HG03060 (cell line): Measurements from ENCODE around the gene PMVK.
"Not testable (repeated sequence)": the region's sequence is repeated elsewhere in the genome, so short reads cannot be mapped to it uniquely, and the experiment has no call there.

Experiments
- ATAC-seq: cut with Tn5 transposase; IDR thresholded peaks from one replicate; pipeline ENCODE4 v1.9.1; 2021; ENCODE audit warnings: low read depth, moderate number of reproducible peaks; ENCODE audit not compliant: unreplicated experiment

Gene PMVK

GRCh38 chr1:154926201-154926600 lies 10.3 kb downstream of the PMVK start:
- ATAC-seq: no peak

- no peak for ATAC-seq
Measured at GRCh38 chr1:154925335-154926170, 11.0 kb downstream of the PMVK start.

GRCh38 chr1:154923695-154924094 lies 12.8 kb downstream of the PMVK start:
- ATAC-seq: no peak

GRCh38 chr1:154913273-154913672 lies 23.2 kb downstream of the PMVK start:
- ATAC-seq: no peak

- ATAC-seq: no peak
Measured at GRCh38 chr1:154912755-154913154, 23.8 kb downstream of the PMVK start.

GRCh38 chr1:154911691-154912550 lies 24.6 kb downstream of the PMVK start:
- ATAC-seq: no peak

GRCh38 chr1:154910851-154911250 lies 25.7 kb downstream of the PMVK start:
- no peak for ATAC-seq

- ATAC-seq: no peak
Measured at GRCh38 chr1:154908937-154909336, 27.6 kb downstream of the PMVK start.

GRCh38 chr1:154908129-154908528 lies 28.4 kb downstream of the PMVK start:
- not testable (repeated sequence) for ATAC-seq

- no peak for ATAC-seq
Measured at GRCh38 chr1:154906621-154907081, 29.9 kb downstream of the PMVK start.

GRCh38 chr1:154902938-154903566 lies 33.5 kb downstream of the PMVK start:
- no peak for ATAC-seq

GRCh38 chr1:154901591-154901990 lies 34.9 kb downstream of the PMVK start:
- no peak for ATAC-seq

- ATAC-seq: no peak
Measured at GRCh38 chr1:154899041-154899440, 37.5 kb downstream of the PMVK start.

- ATAC-seq: no peak
Measured at GRCh38 chr1:154896771-154897286, 39.7 kb downstream of the PMVK start.

- ATAC-seq: no peak
Measured at GRCh38 chr1:154895798-154896197, 40.7 kb downstream of the PMVK start.

- no peak for ATAC-seq
Measured at GRCh38 chr1:154891452-154891851, 45.1 kb downstream of the PMVK start.

- ATAC-seq: no peak
Measured at GRCh38 chr1:154888757-154889156, 47.8 kb downstream of the PMVK start.

- ATAC-seq: no peak
Measured at GRCh38 chr1:154886281-154887015, 50.1 kb downstream of the PMVK start.

GRCh38 chr1:154884869-154885701 lies 51.4 kb downstream of the PMVK start:
- ATAC-seq: no peak
